Dermis lymphatic vessel endothelial cell (primary cell): ENCODE data around the gene ACKR1. TPM values are rescaled to one million over a fixed set of nuclear protein-coding genes. Genes with fewer than 3 reads are reported as not detected.

ENCODE experiments used
- total RNA-seq: library from RNA; depleted of rRNA; stranded (reverse); fragments of >200 nt; gene quantifications from 2 replicates; pipeline ENCODE4 v1.2.1, GENCODE V29; 2014

ACKR1 gene, protein sequence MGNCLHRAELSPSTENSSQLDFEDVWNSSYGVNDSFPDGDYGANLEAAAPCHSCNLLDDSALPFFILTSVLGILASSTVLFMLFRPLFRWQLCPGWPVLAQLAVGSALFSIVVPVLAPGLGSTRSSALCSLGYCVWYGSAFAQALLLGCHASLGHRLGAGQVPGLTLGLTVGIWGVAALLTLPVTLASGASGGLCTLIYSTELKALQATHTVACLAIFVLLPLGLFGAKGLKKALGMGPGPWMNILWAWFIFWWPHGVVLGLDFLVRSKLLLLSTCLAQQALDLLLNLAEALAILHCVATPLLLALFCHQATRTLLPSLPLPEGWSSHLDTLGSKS
- total RNA-seq, result not detected in 2 replicates

DNA sequence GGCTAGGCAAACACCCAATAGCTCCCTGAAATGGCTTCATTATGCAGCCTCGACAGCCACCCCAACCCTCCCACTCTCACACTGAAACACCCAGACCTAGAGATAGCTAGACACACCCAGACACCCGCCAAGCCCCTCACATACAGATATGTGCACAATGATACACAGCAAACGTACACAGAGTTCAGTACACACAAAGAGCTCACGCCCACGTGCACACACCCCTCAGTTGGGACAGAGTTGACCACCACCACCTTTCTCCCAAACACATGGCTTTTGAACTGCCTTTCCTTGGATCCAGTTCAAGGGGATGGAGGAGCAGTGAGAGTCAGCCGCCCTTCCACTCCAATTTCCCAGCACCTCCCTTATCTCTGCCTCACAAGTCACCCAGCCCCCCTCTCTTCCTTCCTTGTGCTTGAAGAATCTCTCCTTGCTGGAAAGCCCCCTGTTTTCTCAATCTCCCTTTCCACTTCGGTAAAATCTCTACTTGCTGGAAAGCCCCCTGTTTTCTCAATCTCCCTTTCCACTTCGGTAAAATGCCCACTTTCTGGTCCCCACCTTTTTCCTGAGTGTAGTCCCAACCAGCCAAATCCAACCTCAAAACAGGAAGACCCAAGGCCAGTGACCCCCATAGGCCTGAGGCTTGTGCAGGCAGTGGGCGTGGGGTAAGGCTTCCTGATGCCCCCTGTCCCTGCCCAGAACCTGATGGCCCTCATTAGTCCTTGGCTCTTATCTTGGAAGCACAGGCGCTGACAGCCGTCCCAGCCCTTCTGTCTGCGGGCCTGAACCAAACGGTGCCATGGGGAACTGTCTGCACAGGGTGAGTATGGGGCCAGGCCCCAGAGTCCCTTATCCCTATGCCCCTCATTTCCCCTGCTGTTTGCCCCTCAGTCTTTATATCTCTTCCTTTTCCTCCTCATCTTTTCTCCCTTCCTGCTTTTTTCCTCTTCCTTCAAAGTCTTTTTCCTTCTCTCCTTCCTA is at the start of gene ACKR1:
Gene ACKR1, plus strand, starts transcription at position 715 of the 981 bp plus-strand sequence. Its CDS starts 85 bp downstream, at position 800.

GRCh38 chr1:159171254-159171687 is 33.4 kb upstream of the ACKR1 start, which contains the start of gene CADM3:
Gene CADM3, plus strand, starts transcription at chr1:159171615. Its CDS starts 151 bp downstream, at chr1:159171766.

Other genes with a start within 250 kb of the ACKR1 start
- gene IFI16, start 195.0 kb upstream of the ACKR1 start, total RNA-seq, result 42.6 and 46.7 TPM in 2 replicates
- gene AIM2, start 128.1 kb upstream of the ACKR1 start, total RNA-seq, result not detected in 2 replicates
- 0.11 TPM in 1 of 2 replicates, not detected in the other for gene CADM3, start 33.3 kb upstream of the ACKR1 start, total RNA-seq
- not detected in 2 replicates for gene FCER1A, start 97.5 kb downstream of the ACKR1 start, total RNA-seq
- not detected in 2 replicates for gene OR10J4, start 227.3 kb downstream of the ACKR1 start, total RNA-seq
- not detected in 2 replicates for gene OR10J1, start 234.8 kb downstream of the ACKR1 start, total RNA-seq